Measurements from ENCODE around the gene CFAP70.
"Not testable (repeated sequence)": the region's sequence is repeated elsewhere in the genome, so short reads cannot be mapped to it uniquely, and the experiment has no call there.

CFAP70 gene

DNA sequence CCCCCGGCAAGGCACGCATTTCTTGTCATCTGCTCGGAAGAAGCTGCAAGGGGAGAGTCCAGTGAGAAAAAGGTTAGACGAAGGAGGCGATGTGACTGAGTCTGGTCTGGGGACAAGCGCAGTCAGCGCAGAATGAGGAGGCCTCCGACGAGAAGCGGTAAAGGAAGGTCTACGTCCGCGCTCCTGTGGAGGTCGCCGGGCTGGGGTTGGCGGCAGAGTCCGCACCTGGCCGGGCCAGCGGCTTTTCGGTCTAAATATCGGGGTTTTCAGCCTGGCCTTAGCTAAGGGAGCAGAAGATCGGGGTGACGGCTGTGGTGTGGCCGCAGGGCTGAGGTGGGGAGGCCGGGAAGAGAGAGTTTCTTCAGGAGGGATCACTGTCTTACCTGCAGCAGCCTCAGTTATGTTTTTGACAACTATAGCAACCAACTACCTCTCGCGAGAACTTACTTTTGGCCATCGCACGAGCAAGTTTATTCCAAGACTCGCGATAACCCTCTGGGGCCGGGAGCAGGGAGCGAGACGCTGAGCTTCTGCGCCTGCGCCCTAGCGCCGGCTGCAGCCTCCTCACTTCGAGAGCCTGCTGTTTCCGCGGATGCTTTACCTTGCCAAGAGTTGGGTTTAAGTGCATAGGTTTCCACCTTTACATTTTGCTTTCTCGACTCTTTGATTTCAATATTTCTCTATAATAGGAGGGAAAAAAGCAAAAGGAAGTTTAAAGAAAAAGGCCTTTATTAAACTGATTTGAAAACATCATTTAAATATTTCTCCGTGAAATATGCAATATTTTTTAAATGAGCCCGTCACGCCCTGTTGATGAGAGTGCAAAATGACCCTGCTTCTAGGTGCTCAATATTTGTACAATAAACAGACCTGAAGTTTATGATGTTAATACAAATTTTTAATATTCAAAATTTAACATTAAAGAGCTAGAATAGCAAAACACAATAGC lies at the start of gene CFAP70:
CFAP70 (minus strand) TSS at position 534 of the 949 bp plus-strand sequence. CDS start 4,068 bp downstream, outside the sequence.
- peak; percentile 49 for DNase-seq

DNA sequence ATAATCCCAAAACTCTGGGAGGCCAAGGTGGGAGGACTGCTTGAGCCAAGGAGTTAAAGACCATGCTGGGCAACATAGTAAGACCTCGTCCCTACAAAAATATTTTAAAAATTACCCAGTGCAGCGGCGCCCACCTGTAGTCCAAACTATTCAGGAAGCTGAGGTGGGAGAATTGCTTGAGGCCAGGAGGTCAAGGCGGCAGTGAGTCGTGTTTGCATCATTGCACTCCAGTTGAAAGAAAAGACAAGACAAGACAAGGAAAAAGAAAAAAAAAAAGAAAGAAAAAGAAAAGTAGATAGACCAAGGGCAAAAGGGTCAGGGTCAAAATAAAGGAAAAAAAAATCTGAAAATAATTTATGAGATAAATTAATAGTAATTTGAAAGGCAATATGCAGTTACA lies 49.4 kb upstream of the CFAP70 start:
- no peak for DNase-seq

DNA sequence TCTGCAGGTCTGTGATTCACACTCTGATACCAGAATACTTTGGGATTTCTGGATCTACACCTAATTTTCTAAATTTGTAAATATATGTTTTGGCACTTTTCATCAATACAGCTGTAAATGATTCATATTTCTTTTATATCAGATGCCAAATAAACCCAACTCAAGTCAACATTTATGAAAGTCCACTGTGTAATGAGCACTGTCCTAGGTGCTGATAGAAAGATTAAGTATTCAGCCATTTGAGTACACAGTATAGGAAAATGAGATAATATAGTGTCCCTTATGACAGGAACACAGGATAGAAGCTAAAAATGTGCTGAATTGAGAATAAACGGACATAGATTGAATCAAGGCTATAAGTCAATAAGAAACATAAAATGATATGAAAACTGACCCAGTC lies 48.8 kb upstream of the CFAP70 start:
- DNase-seq = no peak

DNA sequence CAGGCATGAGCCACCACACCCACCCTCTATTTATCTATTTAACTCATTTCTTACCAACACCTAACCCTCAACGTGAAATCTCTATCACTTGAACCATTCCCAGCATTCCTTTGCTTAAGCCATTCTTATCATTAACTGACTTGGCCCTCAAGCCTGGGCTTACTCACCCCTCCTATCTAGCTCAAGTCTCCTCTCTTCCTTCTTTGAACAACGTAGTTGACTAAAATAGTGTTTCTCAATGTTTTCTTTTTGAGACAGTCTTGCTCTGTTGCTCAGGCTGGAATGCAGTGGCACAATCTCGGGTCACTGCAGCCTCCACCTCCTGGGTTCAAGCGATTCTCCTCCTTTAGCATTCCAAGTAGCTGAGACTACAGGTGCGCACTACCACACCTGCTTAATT lies 48.2 kb upstream of the CFAP70 start:
- DNase-seq = no peak

DNA sequence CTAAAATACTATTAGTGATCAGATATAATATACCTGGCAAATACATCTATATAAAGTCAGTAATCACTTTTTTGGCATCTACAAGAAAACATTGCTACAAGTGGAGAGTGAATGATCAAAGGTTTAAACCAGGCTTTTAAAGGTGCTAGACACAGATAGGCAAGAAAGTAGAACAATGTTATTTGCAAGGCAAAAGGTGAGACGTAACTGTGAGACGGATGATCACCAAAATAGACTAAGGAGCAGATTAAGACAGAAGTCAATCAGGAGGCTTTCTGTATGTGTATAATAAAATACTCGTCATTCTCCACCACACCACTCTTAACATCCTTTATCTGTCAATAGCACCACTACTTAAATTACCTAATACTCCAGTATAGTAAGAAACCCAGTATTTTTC lies 46.9 kb upstream of the CFAP70 start:
- DNase-seq = no peak

DNA sequence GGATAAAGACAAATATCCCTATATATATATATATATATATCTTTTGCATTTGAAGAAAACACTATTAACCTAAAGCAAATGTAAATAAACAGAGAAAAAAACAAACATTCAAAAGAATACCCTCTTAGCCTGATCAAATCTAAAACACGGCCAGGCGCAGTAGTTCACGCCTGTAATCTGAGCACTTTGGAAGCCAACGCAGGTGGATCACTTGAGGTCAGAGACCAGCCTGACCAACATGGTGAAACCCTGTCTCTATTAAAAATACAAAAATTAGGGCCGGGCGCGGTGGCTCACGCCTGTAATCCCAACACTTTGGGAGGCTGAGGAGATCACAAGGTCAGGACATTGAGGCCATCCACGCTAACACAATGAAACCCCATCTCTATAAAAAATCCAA lies 46.0 kb upstream of the CFAP70 start:
- DNase-seq = no peak

DNA sequence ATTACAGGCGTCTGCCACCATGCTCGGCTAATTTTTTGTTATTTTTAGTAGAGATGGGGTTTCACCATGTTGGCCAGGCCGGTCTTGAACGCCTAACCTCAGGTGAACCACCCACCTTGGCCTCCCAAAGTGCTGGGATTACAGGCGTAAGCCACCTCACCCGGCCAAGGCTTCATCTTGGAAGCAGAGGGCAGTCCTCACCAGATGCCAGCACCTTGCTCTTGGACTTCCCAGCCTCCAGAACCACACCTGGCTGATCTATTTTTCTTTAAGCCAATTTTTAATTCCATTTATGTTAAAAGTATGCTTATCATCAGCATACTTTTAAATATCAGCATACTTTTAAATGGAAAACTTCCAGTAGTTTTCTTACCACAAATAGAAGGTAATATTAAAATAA lies 43.0 kb upstream of the CFAP70 start:
- no peak for DNase-seq

DNA sequence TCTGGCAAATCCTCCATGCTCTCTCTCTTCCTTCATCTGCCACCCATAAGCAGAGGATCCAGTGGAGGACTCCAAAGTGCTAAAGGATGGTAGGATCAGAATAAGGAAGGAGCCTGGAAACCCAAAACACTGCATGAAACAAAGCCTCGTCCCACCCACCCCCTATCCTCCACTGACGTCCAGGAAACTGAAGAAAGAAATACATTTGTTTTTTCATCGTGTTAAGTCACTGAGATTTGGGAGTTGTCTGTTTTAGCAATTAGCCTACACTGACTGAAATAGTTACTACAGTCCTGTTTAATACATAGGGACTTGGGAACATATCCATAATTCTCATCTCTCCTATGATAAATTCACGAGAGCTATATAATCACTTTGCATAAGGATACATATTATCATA lies 40.4 kb upstream of the CFAP70 start:
- no peak for DNase-seq

DNA sequence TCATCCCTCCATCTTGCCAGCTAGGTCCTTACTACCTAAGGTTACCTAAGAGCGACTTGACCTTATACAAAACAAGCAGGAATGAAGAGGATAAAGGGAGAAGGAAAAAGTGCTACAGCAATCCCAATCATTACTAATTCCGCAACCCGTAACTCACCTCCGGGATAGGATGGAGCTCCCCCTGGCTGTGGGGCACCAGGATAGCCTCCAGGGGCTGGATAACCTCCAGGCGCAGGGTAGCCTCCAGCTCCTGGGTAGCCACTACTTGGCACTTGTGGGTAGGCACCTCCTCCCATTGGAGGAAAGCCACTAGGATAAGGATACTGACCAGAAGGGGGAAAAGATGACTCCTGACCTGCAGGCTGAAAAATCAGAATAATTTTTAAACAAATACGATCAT lies 39.4 kb upstream of the CFAP70 start:
- DNase-seq = no peak

DNA sequence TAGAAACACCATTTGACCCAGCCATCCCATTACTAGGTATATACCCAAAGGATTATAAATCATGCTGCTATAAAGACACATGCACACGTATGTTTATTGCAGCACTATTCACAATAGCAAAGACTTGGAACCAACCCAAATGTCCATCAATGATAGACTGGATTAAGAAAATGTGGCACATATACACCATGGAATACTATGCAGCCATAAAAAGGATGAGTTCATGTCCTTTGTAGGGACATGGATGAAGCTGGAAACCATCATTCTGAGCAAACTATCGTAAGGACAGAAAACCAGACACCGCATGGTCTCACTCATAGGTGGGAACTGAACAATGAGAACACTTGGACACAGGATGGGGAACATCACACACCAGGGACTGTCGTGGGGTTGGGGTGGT lies 35.7 kb upstream of the CFAP70 start:
- not testable (repeated sequence) for DNase-seq

DNA sequence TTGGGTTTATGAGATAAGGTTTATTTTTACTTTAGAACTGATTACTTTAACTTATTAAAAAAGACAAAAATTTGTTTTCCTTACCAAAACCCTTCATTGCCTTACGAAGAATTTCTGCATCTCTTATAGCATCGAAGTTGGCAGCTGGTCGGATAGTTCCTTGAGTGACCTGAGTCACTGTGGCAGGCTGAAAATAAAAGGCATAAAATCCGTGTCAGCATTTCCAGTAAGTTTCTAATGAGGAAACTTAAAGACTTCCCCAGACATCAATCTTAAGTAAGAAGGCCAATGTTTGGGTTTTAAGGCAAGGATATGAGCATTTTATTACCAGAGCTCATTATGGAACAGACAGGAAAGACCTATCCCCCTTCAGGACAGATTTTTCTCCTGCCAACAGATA lies 29.6 kb upstream of the CFAP70 start:
- DNase-seq = no peak

DNA sequence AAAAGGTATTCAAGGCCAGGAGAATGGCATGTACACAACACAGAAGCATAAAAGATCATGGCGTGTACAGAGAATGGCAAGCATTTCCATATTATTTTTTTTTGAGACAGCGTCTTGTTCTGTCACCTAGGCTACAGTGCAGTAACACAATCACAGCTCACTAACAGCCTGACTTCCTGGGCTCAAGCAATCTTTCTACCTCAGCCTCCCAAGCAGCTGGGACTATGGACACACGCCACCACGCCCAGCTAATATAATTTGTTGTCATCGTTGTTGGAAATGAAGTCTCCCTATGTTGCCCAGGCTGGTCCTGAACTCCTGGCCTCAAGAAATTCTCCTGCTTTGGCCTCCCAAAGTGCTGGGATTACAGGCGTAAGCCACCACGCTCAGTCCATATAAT lies 27.9 kb upstream of the CFAP70 start:
- no peak for DNase-seq

DNA sequence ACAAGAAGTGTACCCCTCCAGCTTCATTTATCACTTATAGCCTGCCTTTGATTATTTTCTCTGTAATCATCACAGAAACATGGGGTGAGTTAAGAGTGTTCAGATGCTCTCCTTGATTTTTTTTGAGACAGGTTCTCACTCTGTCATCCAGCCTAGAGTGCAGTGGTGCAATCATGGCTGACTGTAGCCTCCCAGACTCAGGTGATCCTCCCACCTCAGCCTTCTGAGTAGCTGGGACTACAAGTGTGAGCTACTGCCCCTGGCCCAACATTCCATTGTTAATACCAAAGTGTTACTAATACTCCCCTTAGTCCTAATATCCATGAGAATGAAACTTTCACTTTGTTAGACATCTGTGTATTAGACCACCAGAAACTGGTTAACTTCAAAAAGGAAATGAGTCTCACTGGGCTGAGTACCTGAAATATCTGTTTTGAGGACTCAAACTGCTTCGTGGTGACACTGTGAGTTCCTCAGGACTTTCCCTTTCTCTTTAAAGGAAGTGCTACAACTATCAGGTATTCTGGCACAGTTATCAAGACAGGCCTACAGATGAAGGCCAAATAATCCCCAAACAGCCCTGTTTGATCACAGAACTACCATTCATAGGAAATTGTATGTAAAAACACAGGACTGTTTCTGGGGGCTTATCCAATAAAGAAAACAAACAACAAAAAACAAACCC lies 20.5 kb upstream of the CFAP70 start:
- DNase-seq = no peak

DNA sequence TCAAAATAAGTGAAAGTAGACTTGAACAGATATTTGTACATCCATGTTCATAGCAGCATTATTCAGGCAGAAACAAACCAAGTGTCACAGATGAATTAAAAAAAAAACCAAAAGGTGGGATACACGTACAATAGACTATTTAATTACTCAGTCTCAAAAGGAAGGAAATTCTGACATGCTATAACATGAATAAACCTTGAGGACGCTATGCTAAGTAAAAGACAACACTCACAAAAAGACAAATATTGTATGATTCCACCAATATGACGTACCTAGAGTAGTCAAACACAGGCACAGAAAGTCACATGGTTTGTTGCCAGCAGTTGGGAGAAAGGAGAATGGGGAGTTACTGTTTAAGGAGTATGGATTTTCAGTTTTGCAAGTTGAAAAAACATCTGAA lies 18.0 kb upstream of the CFAP70 start:
- no peak for DNase-seq

DNA sequence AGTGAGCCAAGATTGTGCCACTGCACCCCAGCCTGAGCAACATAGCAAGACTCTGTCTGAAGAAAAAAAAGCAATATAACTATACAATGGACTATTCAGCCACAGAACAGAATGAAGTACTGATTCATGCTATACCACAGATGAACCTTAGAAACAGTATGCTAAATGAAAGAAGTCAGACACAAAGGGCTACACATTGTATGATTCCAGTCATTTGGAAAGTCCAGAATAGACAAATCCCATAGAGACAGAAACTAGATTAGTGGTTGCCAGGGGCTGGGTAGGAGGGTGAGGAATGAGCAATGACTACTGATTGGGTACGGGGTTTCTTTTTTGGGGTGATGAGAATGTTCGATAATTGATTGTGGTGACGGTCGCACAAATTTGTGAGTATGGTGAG lies 9.6 kb upstream of the CFAP70 start:
- no peak for DNase-seq

DNA sequence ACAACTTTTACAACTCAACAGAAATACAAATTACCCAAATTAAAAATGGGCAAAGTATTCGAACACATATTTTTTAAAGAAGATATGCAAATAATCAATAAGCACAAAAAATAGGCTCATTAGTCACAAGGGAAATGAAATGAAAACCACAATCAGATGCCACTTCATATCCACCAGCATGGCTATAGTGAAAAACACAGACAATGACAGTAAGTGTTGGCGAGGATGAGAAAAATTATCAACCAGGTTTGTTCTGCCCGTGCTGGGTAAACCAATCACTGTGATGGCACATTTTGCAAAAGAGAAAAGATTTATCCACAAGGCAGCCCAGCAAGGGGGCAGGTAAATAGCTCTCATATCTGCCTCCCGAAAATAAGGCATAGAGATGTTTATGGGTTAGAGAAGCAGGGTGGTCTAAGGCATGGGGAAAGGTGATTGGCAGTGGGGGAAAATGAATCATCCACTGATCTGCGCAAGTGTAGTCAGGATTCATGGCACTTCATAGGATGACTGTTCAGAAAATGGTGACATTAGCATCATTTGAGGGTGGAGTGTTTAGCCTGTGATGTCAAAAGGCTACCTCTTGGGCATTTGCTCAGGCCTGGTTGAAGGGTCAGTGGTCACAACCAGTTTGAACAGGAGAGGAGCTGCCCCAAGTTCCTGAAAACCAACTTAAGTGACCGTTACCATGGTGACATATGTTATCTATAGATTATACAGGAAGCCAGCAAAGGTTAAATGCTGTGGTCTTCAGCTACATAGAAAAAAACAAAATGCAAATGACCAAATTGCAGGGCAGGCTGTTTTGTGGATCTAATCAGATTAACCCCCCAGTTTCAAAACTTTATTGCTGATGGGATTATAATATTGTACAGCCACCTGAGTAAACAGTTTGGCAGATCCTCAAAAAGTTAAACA lies 8.0 kb upstream of the CFAP70 start:
- DNase-seq = no peak

DNA sequence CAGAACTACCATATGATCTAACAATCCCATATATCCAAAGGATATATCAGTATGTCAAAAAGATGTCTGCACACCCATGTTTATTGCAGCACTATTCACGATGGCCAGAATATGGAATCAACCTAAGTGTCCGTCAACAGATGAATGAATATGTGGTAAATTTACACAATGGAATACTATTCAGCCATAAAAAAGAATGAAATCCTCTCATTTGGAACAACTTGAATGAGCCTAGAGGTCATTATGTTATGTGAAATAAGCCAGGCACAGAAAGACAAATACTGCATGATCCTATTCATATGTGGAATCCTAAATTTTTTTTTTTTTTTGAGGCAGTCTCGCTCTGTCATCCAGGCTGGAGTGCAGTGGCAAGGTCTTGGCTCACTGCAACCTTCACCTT lies 6.3 kb upstream of the CFAP70 start:
- DNase-seq = no peak

DNA sequence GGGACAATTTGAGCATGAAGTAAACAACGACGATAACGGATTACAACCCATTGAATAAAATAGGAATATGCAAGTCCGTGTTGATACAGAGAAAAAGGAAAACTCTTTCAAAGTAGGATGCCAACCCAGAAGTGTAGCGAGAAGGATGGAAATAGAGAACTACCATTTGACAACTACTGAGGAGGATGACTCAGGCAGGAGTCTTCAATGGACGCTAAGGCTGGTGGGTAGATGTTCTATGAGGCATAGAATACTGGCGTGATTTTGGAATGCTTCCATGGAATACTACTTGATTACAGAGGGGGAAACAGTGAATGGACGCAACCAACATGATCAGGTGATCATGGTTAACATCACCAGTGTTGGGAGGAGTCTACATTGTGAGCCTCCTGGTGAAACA lies 828 bp upstream of the CFAP70 start:
- no peak for DNase-seq

DNA sequence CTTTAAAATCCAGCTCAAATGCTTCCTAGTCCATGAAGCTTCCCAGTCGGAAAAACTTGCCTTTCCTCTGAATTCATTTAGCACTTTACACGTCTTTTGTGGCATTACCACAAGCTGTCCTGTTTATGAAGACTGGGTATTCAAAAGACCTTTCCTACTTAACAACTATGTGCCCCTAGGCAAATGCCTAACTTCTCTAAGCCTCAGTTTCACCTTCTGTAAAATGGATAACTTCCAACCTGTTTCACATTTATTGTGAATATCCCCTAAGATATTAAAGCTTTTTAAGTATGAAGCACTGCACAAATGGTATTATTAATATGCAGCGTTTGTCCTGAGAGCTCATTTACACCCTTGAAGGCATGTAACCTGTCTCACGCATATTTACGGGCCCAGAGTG lies 843 bp downstream of the CFAP70 start:
- no peak for DNase-seq

DNA sequence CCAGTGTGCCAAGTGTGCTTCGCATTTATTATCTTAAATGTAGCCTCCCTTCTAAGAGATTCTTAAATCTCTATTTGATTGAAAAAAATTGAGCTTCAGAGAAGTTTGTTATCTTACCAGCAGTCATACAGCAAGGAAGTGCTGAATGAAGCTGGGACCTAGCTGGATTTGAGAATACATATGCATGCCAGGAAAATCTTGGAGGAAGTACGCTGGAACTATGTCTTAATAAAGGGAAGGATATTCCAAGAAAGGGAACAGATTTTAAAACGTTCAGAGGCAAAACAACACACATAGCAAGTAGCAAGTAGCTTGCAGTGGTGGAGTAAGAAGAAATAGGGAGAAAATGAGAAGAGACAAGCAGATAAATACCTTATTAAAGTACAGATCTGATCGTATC lies 1.5 kb downstream of the CFAP70 start:
- DNase-seq = no peak

DNA sequence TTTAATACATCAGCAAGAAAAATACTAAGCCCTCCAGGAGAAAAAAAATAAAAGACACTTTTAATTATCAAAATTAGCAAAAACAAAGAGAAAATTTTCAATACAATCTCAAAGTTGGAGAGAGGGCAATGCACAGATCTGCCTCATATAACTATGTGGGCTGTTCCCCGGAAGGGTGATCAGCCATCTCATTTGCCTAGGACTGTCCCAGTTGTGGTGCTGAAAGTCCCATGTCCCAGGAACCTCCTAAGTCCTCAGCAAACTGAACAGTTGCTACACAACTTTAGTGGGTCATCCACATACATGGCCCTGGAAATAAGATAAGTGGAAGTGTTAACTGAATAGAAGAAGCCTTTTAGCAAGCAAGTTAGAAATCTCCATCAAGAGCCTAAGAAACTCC lies 14.4 kb downstream of the CFAP70 start:
- DNase-seq = no peak

DNA sequence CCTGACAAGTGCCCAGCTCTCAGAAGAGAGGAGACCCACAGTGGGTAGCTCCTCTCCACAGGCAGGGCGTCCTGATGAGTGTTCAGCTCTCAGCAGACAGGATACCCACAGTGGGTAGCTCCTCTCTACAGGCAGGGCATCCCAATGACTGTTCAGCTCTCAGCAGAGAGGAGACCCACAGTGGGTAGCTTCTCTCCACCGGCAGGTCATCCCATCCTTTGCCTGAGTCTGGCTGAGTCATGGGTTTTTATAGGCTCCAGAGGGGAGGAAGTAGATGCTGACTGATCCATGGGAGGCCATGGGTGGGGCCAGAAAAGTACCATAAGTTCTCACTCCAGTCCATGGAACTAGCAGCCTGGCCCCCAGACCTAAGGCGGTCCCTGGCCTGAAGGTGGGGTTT lies 18.5 kb downstream of the CFAP70 start:
- DNase-seq = no peak

DNA sequence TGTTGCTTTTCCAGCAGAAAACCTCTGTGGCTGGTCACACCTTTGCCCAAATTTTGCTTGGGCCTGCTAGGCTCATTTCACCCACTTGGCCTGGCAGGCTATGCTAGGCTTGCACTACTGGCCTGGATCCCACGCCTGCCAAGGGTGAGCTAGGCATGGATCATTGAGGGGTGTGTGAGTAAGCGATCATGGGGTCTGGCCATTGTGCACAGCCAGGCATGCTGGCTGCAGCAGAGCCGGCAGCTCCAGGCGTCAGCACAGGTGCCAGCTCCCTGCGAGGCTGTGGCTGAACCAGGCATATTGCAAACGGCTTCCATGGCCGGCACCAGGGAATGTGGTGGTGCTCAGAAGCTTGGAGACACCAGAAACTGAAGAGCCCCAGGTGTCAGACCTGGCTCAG lies 19.2 kb downstream of the CFAP70 start:
- DNase-seq = no peak

Measured in NCI-H1417 treated with DMSO at 0.1 percent for 48 hours (cell line).